ENCODE measurements around the gene KPNA4.

- TF ChIP-seq, protein P1, sequence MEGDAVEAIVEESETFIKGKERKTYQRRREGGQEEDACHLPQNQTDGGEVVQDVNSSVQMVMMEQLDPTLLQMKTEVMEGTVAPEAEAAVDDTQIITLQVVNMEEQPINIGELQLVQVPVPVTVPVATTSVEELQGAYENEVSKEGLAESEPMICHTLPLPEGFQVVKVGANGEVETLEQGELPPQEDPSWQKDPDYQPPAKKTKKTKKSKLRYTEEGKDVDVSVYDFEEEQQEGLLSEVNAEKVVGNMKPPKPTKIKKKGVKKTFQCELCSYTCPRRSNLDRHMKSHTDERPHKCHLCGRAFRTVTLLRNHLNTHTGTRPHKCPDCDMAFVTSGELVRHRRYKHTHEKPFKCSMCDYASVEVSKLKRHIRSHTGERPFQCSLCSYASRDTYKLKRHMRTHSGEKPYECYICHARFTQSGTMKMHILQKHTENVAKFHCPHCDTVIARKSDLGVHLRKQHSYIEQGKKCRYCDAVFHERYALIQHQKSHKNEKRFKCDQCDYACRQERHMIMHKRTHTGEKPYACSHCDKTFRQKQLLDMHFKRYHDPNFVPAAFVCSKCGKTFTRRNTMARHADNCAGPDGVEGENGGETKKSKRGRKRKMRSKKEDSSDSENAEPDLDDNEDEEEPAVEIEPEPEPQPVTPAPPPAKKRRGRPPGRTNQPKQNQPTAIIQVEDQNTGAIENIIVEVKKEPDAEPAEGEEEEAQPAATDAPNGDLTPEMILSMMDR (IDR thresholded peaks at IDR 0.05), result no peak
- TF ChIP-seq POLR2A (IDR thresholded peaks at IDR 0.05), result no peak
- no peak for TF ChIP-seq POLR2AphosphoS5 (IDR thresholded peaks at IDR 0.05; ENCODE audit: insufficient read depth in 1 of 2, low read depth in 1 of 2)
These were observed 21.7 kb upstream of the KPNA4 start for GRCh38 chr3:160587105-160587504.
